WTC11 (cell line): ENCODE data around the gene EFCAB8. TPM values are rescaled to one million over a fixed set of nuclear protein-coding genes. Genes with fewer than 3 reads are reported as not detected.

Experiments used
- ATAC-seq: fragments of 200-7000 bp; cut with Tn5 transposase; 2 replicates; pipeline ENCODE4 v1.10.0; 2021; ENCODE audit warnings: mild to moderate bottlenecking, moderate library complexity
- CTCF ChIA-PET: fragments of 300-600 bp; sonication (Branson Sonifier 250); formaldehyde crosslinking; loops from one replicate; lab custom pipeline; 2021; ENCODE audit warnings: antibody characterized with exemption; lab: Charles Lee
- POLR2A ChIA-PET: fragments of 350-600 bp; sonication (Branson Sonifier 250); formaldehyde crosslinking; loops from one replicate; lab custom pipeline; 2021; ENCODE audit warnings: antibody characterized with exemption; lab: Charles Lee
- DNase-seq: peaks from one replicate; pipeline ENCODE4 v3.0.0; 2021; ENCODE audit warnings: low spot score
- H3K27ac Mint-ChIP-seq: 2 replicates; pipeline ENCODE4 v1.8.0; 2021; ENCODE audit warnings: mixed read lengths
- H3K27me3 Mint-ChIP-seq: 2 replicates; pipeline ENCODE4 v1.8.0; 2021; ENCODE audit warnings: low read depth, mild to moderate bottlenecking, moderate library complexity, mixed read lengths
- H3K36me3 Mint-ChIP-seq: 2 replicates; pipeline ENCODE4 v1.8.0; 2021; ENCODE audit warnings: mixed read lengths
- H3K4me1 Mint-ChIP-seq: 2 replicates; pipeline ENCODE4 v1.8.0; 2022; ENCODE audit warnings: mixed read lengths
- H3K4me3 Mint-ChIP-seq: 2 replicates; pipeline ENCODE4 v1.8.0; 2021; ENCODE audit warnings: mild to moderate bottlenecking, moderate library complexity, mixed read lengths
- H3K9me3 Mint-ChIP-seq: 2 replicates; pipeline ENCODE4 v1.8.0; 2021; ENCODE audit warnings: mixed read lengths
- ATF1 ChIP-seq: sonication (generic); formaldehyde crosslinking; IDR thresholded peaks from 2 replicates; pipeline ENCODE4 v1.8.1; 2023; ENCODE audit warnings: mild to moderate bottlenecking, moderate library complexity, missing genetic modification reagents
- E2F4 ChIP-seq: sonication (generic); formaldehyde crosslinking; IDR thresholded peaks from 2 replicates; pipeline ENCODE4 v1.8.1; 2022; ENCODE audit warnings: low read depth, mild to moderate bottlenecking, moderate library complexity, missing genetic modification reagents, borderline replicate concordance
- ESRRA ChIP-seq: sonication (generic); formaldehyde crosslinking; IDR thresholded peaks from 2 replicates; pipeline ENCODE4 v1.8.1; 2022; ENCODE audit warnings: mild to moderate bottlenecking, missing genetic modification reagents, borderline replicate concordance
- ETV6 ChIP-seq: sonication (generic); formaldehyde crosslinking; IDR thresholded peaks from 2 replicates; pipeline ENCODE4 v1.8.1; 2022; ENCODE audit warnings: mild to moderate bottlenecking, missing genetic modification reagents
- IRF1 ChIP-seq: sonication (generic); formaldehyde crosslinking; IDR thresholded peaks from 2 replicates; pipeline ENCODE4 v1.8.0; 2023; ENCODE audit warnings: missing genetic modification reagents
- IRF2 ChIP-seq: sonication (generic); formaldehyde crosslinking; IDR thresholded peaks from 2 replicates; pipeline ENCODE4 v1.8.0; 2022; ENCODE audit warnings: low read depth, missing genetic modification reagents, borderline replicate concordance
- JAZF1 ChIP-seq: fragments of 250-450 bp; sonication (Bioruptor Pico); IDR thresholded peaks from 2 replicates; pipeline ENCODE4 v1.9.0; 2021; ENCODE audit warnings: moderate library complexity, mild to moderate bottlenecking, inconsistent platforms
- JUN ChIP-seq: sonication (generic); formaldehyde crosslinking; IDR thresholded peaks from 2 replicates; pipeline ENCODE4 v1.8.0; 2023; ENCODE audit warnings: mild to moderate bottlenecking, missing genetic modification reagents
- MAX ChIP-seq: sonication (generic); formaldehyde crosslinking; IDR thresholded peaks from 2 replicates; pipeline ENCODE4 v1.8.0; 2022; ENCODE audit warnings: mild to moderate bottlenecking, missing genetic modification reagents
- MXD4 ChIP-seq: fragments of 250-450 bp; sonication (Bioruptor Pico); IDR thresholded peaks from 2 replicates; pipeline ENCODE4 v1.8.0; 2021; ENCODE audit warnings: mild to moderate bottlenecking, moderate library complexity, borderline replicate concordance
- NFYB ChIP-seq: sonication (generic); formaldehyde crosslinking; conservative IDR thresholded peaks from 2 replicates; pipeline ENCODE4 v1.8.0; 2022; ENCODE audit warnings: low read depth, missing genetic modification reagents
- NR1H2 ChIP-seq: sonication (generic); formaldehyde crosslinking; IDR thresholded peaks from 2 replicates; pipeline ENCODE4 v1.9.0; 2021; ENCODE audit warnings: mild to moderate bottlenecking, moderate library complexity, missing genetic modification reagents
- NR3C1 ChIP-seq: sonication (generic); formaldehyde crosslinking; conservative IDR thresholded peaks from 2 replicates; pipeline ENCODE4 v1.8.1; 2023; ENCODE audit warnings: low read depth, mild to moderate bottlenecking, missing genetic modification reagents
- PRRX2 ChIP-seq: fragments of 250-450 bp; sonication (Bioruptor Pico); IDR thresholded peaks from 2 replicates; pipeline ENCODE4 v1.8.0; 2021; ENCODE audit warnings: mild to moderate bottlenecking
- STAT6 ChIP-seq: sonication (generic); formaldehyde crosslinking; conservative IDR thresholded peaks from 2 replicates; pipeline ENCODE4 v1.8.1; 2023; ENCODE audit warnings: mild to moderate bottlenecking, low read depth, missing genetic modification reagents, moderate library complexity
- TEAD4 ChIP-seq: sonication (generic); formaldehyde crosslinking; IDR thresholded peaks from 2 replicates; pipeline ENCODE4 v1.8.0; 2022; ENCODE audit warnings: mild to moderate bottlenecking, missing genetic modification reagents
- USF2 ChIP-seq: sonication (generic); formaldehyde crosslinking; IDR thresholded peaks from 2 replicates; pipeline ENCODE4 v1.8.1; 2023; ENCODE audit warnings: mild to moderate bottlenecking, missing genetic modification reagents, moderate library complexity
- ZNF423 ChIP-seq: fragments of 250-450 bp; sonication (Bioruptor Pico); IDR thresholded peaks from 2 replicates; pipeline ENCODE4 v2.1.2; 2022; ENCODE audit warnings: mild to moderate bottlenecking, moderate library complexity
- total RNA-seq: library from RNA; stranded (reverse); gene quantifications from 3 replicates; pipeline ENCODE4 v1.2.3, GENCODE V29; 2021
- TF ChIP-seq, protein P1 (sequence below): sonication (generic); formaldehyde crosslinking; IDR thresholded peaks from 2 replicates; pipeline ENCODE4 v1.8.0; 2022; ENCODE audit warnings: mild to moderate bottlenecking, missing genetic modification reagents
- TF ChIP-seq, protein P2 (sequence below): fragments of 250-450 bp; sonication (Bioruptor Pico); IDR thresholded peaks from 2 replicates; pipeline ENCODE4 v1.8.0; 2021; ENCODE audit warnings: mild to moderate bottlenecking

EFCAB8 gene
- total RNA-seq, 1 experiment from 2014 or later: 0.17 TPM

GRCh38 chr20:32958574-32958973, 99.9 kb downstream of the EFCAB8 start:
- peaks cover 6% of the 10 kb centered on the region for H3K4me1 Mint-ChIP-seq

GRCh38 chr20:32959351-32960221, 100.9 kb downstream of the EFCAB8 start:
- Mint-ChIP-seq H3K27ac (no peak overlapping the region), H3K27me3 (peaks cover 16% of the 10 kb centered on the region), H3K4me3 (no peak overlapping the region), H3K9me3 (peaks cover 33% of the 10 kb centered on the region), H3K4me1 (peaks cover 6% of the 10 kb centered on the region), H3K36me3 (peaks cover 14% of the 10 kb centered on the region)
- ATAC-seq (no peak), DNase-seq (no peak)
- TF ChIP-seq JAZF1 (CRISPR knock-in tag) (no peak), ETV6 (no peak), MXD4 (CRISPR knock-in tag) (no peak), ESRRA (CRISPR knock-in tag) (no peak), IRF2 (CRISPR knock-in tag) (no peak), PRRX2 (CRISPR knock-in tag) (no peak)
- CTCF ChIA-PET: interaction anchor here (1.5 to 1.7 kb wide), 2 partner anchors 14 to 16 kb away, joined by 4 to 7 read pairs; no protein-coding TSS in a partner anchor
- POLR2A ChIA-PET: interaction anchor here (0.5 to 0.6 kb wide), 2 partner anchors 249 to 274 kb away, joined by 3 to 6 read pairs; no protein-coding TSS in a partner anchor

More at GRCh38 chr20:32958574-32958973, 99.9 kb downstream of the EFCAB8 start:
- peaks cover 39% of the 10 kb centered on the region for H3K9me3 Mint-ChIP-seq
- CTCF ChIA-PET: interaction anchor here (1.0 kb wide), 1 partner anchor 13 kb away, joined by 5 read pairs; no protein-coding TSS in a partner anchor
- ATAC-seq: no peak
- TF ChIP-seq IRF1 (CRISPR knock-in tag) (no peak), ATF1 (no peak), TEAD4 (no peak), NR3C1 (CRISPR knock-in tag) (no peak), MAX (CRISPR knock-in tag) (no peak)
- TF ChIP-seq, protein P1, sequence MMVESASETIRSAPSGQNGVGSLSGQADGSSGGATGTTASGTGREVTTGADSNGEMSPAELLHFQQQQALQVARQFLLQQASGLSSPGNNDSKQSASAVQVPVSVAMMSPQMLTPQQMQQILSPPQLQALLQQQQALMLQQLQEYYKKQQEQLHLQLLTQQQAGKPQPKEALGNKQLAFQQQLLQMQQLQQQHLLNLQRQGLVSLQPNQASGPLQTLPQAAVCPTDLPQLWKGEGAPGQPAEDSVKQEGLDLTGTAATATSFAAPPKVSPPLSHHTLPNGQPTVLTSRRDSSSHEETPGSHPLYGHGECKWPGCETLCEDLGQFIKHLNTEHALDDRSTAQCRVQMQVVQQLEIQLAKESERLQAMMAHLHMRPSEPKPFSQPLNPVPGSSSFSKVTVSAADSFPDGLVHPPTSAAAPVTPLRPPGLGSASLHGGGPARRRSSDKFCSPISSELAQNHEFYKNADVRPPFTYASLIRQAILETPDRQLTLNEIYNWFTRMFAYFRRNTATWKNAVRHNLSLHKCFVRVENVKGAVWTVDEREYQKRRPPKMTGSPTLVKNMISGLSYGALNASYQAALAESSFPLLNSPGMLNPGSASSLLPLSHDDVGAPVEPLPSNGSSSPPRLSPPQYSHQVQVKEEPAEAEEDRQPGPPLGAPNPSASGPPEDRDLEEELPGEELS (CRISPR knock-in tag): no peak
- TF ChIP-seq, protein P2, sequence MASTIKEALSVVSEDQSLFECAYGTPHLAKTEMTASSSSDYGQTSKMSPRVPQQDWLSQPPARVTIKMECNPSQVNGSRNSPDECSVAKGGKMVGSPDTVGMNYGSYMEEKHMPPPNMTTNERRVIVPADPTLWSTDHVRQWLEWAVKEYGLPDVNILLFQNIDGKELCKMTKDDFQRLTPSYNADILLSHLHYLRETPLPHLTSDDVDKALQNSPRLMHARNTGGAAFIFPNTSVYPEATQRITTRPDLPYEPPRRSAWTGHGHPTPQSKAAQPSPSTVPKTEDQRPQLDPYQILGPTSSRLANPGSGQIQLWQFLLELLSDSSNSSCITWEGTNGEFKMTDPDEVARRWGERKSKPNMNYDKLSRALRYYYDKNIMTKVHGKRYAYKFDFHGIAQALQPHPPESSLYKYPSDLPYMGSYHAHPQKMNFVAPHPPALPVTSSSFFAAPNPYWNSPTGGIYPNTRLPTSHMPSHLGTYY (CRISPR knock-in tag): no peak
- TF ChIP-seq, all 79 proteins: peak for 0
- Mint-ChIP-seq H3K27ac (no peak overlapping the region), H3K36me3 (peaks cover 14% of the 10 kb centered on the region), H3K4me3 (no peak overlapping the region), H3K27me3 (peaks cover 27% of the 10 kb centered on the region)
- POLR2A ChIA-PET: no interaction called here
- no peak for DNase-seq

DNA sequence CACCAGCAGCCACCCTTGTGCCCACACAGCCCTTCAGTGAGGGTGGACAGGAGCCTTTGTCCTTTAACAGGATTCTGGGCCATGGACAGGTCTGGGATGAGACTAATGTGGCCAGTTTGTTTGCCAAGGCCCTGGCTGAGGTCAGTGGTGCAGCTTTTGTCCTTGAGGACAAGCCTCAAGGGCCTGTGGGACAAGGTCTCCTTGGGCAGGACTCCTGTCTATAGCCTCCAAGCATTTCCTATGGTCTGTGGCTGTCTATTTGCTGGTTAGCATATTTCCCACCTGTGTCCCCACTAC, 101.4 kb downstream of the EFCAB8 start:
- Mint-ChIP-seq H3K4me3 (no peak overlapping the region), H3K4me1 (peaks cover 6% of the 10 kb centered on the region), H3K27me3 (peaks cover 12% of the 10 kb centered on the region), H3K27ac (no peak overlapping the region), H3K9me3 (peaks cover 31% of the 10 kb centered on the region), H3K36me3 (peaks cover 14% of the 10 kb centered on the region)
- CTCF ChIA-PET: interaction anchor here (1.5 to 1.7 kb wide), 2 partner anchors 15 to 17 kb away, joined by 4 to 7 read pairs; no protein-coding TSS in a partner anchor
- ATAC-seq: no peak
- no peak for DNase-seq
- TF ChIP-seq ZNF423 (CRISPR knock-in tag) (no peak), ETV6 (no peak), NFYB (no peak), NR1H2 (CRISPR knock-in tag) (no peak), E2F4 (CRISPR knock-in tag) (no peak), USF2 (CRISPR knock-in tag) (no peak), JUN (no peak), STAT6 (CRISPR knock-in tag) (no peak)
- POLR2A ChIA-PET: interaction anchor here (0.6 kb wide), 1 partner anchor 275 kb away, joined by 6 read pairs; no protein-coding TSS in a partner anchor
